DMS53 treated with DMSO at 0.1 percent for 48 hours (cell line): ENCODE data around the gene VSNL1.

Experiments used
- DNase-seq: peaks from one replicate; lab custom pipeline; 2025; ENCODE audit not compliant: unreplicated experiment; lab: John Stamatoyannopoulos, UW

Gene VSNL1

DNA sequence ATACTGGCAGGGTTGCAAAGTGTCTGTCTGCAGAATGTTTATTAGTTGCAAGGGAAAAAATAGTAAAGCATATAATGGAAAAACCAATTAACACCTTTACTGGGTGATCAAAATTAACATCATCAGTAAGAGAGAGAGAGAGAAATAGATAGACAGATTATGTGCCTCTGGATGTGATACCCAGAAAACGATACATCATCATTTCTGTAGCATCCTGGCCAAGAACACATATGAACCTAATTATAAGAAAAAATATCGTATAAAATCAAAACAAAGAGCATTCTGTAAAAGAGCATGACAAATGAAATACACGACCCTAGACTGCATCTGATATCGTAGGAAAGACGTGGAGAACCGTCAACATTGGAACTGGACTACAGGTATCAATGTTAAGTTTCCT is 148.5 kb downstream of the VSNL1 start:
- no peak for DNase-seq

DNA sequence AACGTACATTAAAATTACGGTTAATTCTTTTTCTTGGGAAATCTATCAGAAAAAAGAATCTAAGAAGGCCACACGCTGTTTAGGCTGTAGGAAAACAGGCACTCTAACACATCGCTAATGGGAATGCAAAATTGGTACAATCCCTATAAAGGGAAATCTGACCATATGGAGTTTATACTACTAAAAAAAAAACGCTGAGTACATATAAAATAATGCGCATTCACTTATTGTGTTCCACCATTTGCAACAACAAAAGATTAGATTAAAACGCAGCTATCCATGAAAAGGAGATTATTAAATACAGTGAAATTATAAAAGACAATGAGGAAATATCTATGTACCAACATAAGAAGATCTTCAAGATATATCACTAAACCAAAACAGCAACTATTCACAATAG is 150.3 kb downstream of the VSNL1 start:
- DNase-seq = no peak
